ENCODE measurements around the gene EPS8. TPM values are rescaled to one million over a fixed set of nuclear protein-coding genes. Genes with fewer than 3 reads are reported as not detected.

The EPS8 gene
- total RNA-seq, 4 donors from 2014 or later, result 54.4 to 120 (median 78.7) TPM

DNA sequence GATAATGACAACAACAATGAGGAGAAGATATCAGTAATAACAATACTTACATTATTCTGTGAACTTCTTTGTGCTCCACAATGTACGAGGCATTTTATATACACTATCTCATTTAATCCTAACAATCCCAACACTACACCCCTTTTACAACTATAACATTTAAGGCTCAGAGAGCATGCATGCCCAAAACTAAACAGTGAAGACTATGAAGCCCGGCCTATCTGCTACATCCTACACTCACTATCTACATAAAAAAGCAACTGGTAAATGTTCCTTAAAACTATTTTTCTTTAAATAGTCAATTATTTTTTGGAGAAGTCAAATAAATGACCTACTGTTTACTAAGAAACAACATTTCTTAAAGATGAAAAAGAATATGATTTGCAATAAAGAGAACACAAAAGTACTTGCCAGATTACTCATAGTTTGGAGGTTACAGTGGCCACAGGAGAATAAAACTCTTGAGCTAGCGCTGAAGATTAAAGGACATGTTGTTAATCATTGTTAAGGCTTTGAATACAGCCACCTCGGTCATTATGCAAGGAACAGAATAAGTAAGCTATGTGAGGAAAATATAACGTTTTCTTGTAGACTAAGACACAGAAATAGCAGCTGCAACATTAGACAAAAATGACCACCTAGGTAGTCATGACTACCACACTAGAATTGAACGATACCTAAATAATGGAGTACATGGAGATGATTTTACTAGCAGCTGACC, 56.7 kb downstream of the EPS8 start:
- H3K27ac ChIP-seq (replicated peaks in 1 of 4), result no peak overlapping the region
- TF ChIP-seq POLR2AphosphoS5 (IDR thresholded peaks at IDR 0.05), result no peak
- TF ChIP-seq EP300 (IDR thresholded peaks at IDR 0.05), result no peak
- H3K4me3 ChIP-seq, result no peak overlapping the region
- intact Hi-C loops (cut with DNase I), result no loop called here
- no peaks in the 10 kb centered on the region for H3K36me3 ChIP-seq
- 65% methylated on average over 6 of the region's 6 CpGs for WGBS
- no peaks in the 10 kb centered on the region for H3K27me3 ChIP-seq
- H3K4me1 ChIP-seq, result peaks cover 0 to 28% (median 17%) of the 10 kb centered on the region in 4 donors
- no peak for DNase-seq (ENCODE audit: extremely low spot score)
- H3K9me3 ChIP-seq, result no peaks in the 10 kb centered on the region

DNA sequence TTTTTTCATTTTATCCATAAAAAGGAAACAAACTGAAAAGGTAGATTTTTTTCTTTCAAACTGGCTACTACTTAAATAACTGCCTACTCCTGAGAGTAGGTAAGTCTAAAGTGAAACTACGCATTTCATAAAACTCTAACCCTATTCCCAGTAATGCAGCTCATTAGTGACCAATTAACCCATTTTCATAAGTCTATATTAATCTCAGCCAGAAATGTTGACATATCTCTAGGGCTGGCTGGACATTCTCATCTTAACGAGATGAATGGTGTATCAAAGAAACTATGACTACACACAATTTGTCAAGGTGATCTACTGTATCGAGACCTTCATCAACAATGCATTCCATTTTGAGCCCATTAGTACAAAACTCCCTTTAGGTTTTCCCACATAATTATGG, 57.2 kb downstream of the EPS8 start:
- H3K9me3 ChIP-seq, result no peaks in the 10 kb centered on the region
- intact Hi-C loops (cut with DNase I), result no loop called here
- H3K27ac ChIP-seq (replicated peaks in 1 of 4), result no peak overlapping the region
- 90% methylated on average over 3 of the region's 3 CpGs for WGBS
- H3K36me3 ChIP-seq, result no peaks in the 10 kb centered on the region
- peaks cover 0 to 31% (median 19%) of the 10 kb centered on the region in 4 donors for H3K4me1 ChIP-seq
- TF ChIP-seq POLR2AphosphoS5 (IDR thresholded peaks at IDR 0.05) (no peak), POLR2A (IDR thresholded peaks at IDR 0.05; ENCODE audit: low read depth) (no peak), EP300 (IDR thresholded peaks at IDR 0.05) (no peak)
- TF ChIP-seq, protein P1, sequence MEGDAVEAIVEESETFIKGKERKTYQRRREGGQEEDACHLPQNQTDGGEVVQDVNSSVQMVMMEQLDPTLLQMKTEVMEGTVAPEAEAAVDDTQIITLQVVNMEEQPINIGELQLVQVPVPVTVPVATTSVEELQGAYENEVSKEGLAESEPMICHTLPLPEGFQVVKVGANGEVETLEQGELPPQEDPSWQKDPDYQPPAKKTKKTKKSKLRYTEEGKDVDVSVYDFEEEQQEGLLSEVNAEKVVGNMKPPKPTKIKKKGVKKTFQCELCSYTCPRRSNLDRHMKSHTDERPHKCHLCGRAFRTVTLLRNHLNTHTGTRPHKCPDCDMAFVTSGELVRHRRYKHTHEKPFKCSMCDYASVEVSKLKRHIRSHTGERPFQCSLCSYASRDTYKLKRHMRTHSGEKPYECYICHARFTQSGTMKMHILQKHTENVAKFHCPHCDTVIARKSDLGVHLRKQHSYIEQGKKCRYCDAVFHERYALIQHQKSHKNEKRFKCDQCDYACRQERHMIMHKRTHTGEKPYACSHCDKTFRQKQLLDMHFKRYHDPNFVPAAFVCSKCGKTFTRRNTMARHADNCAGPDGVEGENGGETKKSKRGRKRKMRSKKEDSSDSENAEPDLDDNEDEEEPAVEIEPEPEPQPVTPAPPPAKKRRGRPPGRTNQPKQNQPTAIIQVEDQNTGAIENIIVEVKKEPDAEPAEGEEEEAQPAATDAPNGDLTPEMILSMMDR (IDR thresholded peaks at IDR 0.05), result no peak
- H3K4me3 ChIP-seq, result no peak overlapping the region
- no peak for DNase-seq (ENCODE audit: extremely low spot score)
- H3K27me3 ChIP-seq, result no peaks in the 10 kb centered on the region

DNA sequence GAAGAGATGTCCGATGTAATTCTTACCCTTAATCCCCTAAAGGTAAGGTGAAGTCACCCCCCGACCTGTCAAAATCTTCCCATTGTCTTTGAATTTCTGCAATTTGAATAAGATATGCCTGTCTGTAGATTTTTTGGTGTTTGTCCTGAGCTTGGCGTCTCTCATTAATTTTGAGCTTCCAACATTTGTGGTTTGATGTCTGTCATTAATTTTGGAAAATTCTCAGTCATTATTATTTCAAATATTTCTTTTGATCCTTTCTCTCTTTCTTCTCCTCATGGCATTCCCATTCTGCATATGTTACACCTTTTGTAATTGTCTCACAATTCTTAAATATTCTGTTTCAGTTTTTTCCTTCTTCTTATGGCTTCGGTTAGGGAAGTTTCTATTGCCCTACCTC, 60.1 kb downstream of the EPS8 start:
- 94% methylated on average over 4 of the region's 4 CpGs for WGBS
- no peak for TF ChIP-seq POLR2AphosphoS5 (IDR thresholded peaks at IDR 0.05)
- Histone ChIP-seq H3K27me3 (no peaks in the 10 kb centered on the region), H3K36me3 (no peaks in the 10 kb centered on the region), H3K27ac (replicated peaks in 1 of 4) (no peak overlapping the region), H3K9me3 (no peaks in the 10 kb centered on the region), H3K4me1 (peaks cover 0 to 51% (median 35%) of the 10 kb centered on the region in 4 donors), H3K4me3 (no peak overlapping the region)
- intact Hi-C loops (cut with DNase I), result loop anchor here (5.0 kb wide), 1 partner anchor 58 kb away; the partner anchor contains the start of gene EPS8
- DNase-seq (ENCODE audit: extremely low spot score), result no peak

DNA sequence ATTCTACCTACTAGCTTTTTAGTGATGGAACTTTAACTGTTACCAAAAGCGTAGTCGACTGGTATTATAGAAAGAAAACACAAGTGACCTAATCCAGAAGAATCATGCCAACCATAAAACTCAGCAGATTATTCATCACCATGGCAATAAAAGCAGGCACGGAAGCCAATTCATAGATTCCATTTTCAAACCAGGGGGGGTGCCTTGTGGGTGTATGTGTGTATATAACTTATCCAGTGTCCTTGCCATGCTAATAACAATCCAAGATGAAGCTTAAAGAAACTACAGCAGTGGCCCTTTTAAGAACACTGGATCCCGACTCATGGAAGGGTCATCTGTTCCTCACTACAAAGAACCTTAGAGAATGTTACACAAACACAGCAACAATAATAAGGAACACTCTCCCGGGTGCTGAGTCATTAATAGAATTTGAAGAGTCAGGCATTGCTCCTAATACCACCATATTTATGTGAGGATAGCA, 61.0 kb downstream of the EPS8 start:
- intact Hi-C loops (cut with DNase I), result loop anchor here (5.0 kb wide), 1 partner anchor 59 kb away; the partner anchor contains the start of gene EPS8
- no peak overlapping the region for H3K4me3 ChIP-seq
- H3K27me3 ChIP-seq, result no peaks in the 10 kb centered on the region
- no peaks in the 10 kb centered on the region for H3K9me3 ChIP-seq
- no peaks in the 10 kb centered on the region for H3K36me3 ChIP-seq
- no peak for TF ChIP-seq POLR2AphosphoS5 (IDR thresholded peaks at IDR 0.05)
- TF ChIP-seq POLR2A (IDR thresholded peaks at IDR 0.05; ENCODE audit: low read depth), result no peak
- no peak for TF ChIP-seq EP300 (IDR thresholded peaks at IDR 0.05)
- TF ChIP-seq, protein P1 (IDR thresholded peaks at IDR 0.05), result no peak
- H3K4me1 ChIP-seq, result peaks cover 0 to 51% (median 34%) of the 10 kb centered on the region in 4 donors
- no peak overlapping the region for H3K27ac ChIP-seq (replicated peaks in 1 of 4)
- no peak for DNase-seq (ENCODE audit: extremely low spot score)
- 46% methylated on average over 5 of the region's 5 CpGs for WGBS

DNA sequence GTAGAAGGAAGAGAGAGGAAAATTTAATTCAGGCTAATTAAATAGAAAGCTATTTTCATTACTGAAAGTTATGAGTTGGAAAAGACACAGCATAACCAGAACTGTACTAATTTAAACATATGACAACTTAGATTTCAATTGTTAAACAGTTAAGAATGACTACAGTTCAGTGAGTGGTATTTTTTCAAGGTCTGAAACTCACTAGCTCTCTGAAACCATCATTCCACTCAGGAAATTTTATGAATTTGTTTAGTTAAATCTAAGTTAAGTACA, 62.4 kb downstream of the EPS8 start:
- Histone ChIP-seq H3K27ac (replicated peaks in 1 of 4) (peak overlapping the region; percentile 18 to 65 (median 46)), H3K36me3 (no peaks in the 10 kb centered on the region), H3K9me3 (no peaks in the 10 kb centered on the region), H3K27me3 (no peaks in the 10 kb centered on the region), H3K4me1 (peaks cover 0 to 43% (median 35%) of the 10 kb centered on the region in 4 donors), H3K4me3 (no peak overlapping the region)
- no peak for DNase-seq (ENCODE audit: extremely low spot score)
- intact Hi-C loops (cut with DNase I), result loop anchor here (5.0 kb wide), 1 partner anchor 60 kb away; the partner anchor contains the start of gene EPS8
- TF ChIP-seq POLR2A (IDR thresholded peaks at IDR 0.05; ENCODE audit: low read depth) (no peak), POLR2AphosphoS5 (IDR thresholded peaks at IDR 0.05) (no peak), EP300 (IDR thresholded peaks at IDR 0.05) (no peak)
- TF ChIP-seq, protein P1 (IDR thresholded peaks at IDR 0.05), result no peak
